COLO829 (cell line): ENCODE results near the gene NCLN.
"Not testable (repeated sequence)": the region's sequence is repeated elsewhere in the genome, so short reads cannot be mapped to it uniquely, and the experiment has no call there.

ENCODE experiments used
- DNase-seq: peaks from one replicate; pipeline ENCODE4 v3.0.0; 2012; ENCODE audit warnings: low spot score

Gene NCLN

DNA sequence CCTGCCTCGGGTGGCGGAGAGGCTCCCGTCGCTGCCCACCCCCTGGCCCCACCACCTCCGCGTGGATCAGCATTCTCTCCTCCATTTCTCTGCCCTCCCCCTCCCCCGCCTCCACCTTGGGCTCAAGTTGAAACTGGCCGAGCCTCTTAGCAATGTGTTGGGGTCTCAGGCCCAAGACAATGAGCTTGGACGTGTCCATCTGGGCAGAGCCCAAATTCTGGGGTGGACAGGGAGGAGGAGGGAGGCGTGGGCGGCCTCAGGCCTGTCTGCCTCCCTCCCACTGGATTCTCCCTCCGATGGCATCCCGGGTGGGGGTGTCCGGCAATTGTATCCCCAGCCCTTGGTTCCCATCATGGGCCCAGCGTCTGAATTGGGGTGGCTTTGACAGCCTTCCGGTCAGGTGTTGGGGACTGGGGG is 40.0 kb downstream of the NCLN start:
- DNase-seq = no peak

DNA sequence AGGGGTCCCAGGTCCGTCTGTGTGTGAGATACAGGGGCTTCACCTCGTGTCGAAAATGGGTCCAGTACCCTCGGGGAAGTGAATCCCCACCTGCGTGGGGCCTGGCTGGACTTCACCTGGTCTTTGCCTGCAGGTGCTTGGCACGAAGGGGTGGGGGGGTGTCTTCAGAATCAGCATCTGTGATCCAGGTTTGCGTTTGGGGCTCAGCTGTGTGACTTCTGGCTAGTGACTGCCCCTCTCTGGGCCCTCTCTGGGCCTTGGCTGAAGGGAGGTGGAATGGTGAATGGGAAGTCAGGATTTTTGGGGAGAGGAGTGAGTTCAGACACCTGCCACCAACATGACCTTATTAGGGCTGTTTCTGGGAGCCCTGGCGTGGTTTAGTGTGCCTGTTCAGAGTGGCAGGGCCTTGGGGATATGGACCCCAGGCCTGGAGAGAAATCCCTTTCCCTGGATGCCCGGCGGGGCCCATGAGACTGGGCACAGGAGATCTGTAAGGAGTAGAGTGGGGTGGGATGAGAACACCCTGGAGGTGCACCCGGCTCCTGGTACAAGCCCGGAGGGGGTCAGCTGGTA is 41.4 kb downstream of the NCLN start:
- no peak for DNase-seq

DNA sequence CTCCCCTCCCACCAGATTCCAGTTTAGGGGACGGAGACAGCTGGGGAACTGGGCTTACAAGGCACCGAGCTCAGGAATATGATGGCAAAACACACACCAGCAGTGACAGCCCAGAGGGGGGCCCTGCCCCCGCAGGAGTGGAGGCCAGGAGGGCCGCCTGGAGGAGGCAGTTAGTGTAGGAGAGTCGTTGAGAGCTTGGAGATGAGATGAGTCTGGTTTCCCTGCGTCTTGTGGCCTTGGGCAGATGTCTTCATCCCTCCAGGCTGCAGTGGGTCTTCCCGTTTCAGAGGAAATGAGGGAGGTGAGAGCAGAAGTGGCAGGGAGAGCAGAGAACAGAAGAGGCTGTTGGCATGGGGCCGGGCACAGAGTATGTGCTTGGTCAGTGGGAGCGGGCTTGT is 43.6 kb downstream of the NCLN start:
- DNase-seq = no peak

DNA sequence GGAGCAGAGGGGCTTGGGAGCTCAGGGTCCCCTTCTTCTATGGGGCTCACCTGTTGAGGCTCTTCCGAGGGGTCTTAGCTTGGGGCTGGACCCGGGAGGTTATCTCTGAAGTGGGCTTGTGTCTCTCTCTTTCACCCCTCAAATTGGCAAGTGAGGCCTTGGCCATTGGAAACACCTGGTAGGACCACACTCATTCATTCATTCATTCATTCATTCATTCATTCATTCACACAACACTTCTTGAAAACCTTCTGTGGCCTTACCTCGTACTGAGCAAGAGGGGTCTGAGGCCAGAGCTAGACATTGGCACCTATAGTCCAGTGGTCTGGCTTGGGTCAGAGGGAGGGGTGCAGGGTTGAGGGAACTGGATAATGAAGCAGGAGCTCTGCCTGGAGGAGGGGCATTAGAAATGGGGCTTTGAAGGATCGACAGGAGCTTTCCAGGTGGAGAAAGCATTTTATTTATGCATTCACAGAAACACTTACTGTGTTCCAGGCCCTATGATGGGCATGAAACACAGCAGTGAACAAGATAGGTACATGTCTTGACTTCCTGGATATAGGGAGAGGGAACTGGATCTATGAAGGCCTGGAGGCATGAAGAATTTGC is 44.3 kb downstream of the NCLN start:
- no peak for DNase-seq

DNA sequence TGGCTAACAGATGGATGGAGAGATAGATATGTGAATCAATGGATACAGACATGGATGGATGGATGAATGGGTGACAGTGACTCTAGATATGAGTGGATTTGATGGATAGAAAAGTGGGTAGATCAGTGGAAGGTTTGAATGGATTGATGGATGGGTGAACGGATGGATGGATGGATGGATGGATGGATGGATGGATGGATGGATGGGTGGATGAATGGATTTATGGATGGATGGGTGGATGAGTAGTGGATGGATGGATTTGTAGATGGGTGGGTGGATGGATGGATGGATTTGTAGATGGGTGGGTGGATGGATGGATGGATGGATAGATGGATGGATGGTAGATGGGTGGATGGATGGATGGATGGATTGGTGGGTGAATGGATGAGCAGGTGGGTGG is 45.6 kb downstream of the NCLN start:
- DNase-seq = no peak

DNA sequence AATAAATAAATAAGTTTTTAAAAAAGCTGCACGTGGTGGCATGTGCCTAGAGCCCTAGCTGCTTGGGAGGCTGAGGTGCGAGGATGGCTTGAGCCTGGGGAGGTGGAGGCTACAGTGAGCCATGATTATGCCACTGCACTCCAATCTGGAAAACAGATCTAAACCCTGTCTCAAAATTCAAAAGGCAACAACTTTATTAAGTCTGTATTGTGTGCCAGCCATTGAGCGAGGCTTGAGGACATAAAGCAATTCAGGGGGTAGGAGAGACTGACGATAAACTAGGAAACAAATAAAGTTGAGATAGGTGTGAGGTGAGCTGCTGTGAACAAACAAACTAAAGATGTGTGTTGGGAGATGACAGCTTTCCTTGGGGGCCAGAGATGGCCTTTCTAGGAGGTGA is 47.4 kb downstream of the NCLN start:
- DNase-seq = no peak

DNA sequence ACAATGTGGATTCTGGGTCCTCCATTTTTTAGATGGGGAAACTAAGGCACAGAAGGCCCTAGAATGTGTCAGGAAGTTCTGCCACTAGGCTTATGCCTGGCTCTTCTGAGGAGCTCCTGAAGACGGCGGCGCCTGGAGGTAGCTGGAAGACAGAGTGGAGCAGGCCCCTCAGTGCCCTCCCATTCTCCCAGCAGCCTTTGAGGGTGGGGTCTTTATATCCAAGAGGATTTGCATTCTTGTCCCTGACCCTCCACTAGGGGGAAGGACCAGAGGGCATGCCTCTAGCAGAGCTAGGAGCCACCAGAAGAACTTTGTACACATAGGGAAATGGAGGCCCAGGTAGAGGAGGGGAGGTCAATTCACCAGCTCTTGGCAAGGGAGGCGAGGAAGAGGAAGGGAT is 48.1 kb downstream of the NCLN start:
- no peak for DNase-seq

DNA sequence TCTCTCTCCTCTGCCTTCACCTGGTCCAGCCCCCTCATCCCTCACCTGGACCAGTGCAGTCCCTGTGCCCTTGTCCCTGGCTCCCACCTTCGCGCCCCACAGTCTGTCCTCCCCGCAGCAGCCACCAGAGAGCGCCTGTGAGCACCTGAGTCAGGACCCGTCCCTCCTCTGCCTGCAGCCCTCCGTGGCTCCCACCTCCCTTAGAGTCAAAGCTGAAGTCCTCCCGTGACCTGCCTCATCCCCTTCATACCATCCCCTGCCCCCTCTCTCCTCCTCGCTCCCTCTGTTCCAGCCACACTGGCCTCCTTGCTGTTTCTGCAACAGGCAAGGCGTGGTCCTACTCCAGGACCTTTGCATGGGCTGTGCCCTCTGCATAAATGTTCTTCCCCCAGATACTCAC is 49.1 kb downstream of the NCLN start:
- DNase-seq = no peak

DNA sequence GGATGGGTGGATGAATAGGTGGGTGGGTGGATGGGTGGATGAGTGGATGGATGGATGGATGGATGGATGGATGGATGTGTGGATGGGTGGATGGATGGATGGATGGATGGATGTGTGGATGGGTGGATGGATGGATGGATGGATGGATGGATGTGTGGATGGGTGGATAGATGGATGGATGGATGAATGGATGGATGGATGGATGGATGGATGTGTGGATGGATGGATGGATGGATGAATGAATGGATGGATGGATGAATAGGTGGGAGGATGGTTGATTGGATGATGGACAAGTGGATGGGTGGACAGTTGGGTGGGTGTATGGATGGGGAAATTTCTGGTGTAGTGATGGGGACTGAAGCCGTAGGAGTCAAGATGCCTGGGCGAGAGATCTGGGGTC is 49.9 kb downstream of the NCLN start:
- DNase-seq = not testable (repeated sequence)

DNA sequence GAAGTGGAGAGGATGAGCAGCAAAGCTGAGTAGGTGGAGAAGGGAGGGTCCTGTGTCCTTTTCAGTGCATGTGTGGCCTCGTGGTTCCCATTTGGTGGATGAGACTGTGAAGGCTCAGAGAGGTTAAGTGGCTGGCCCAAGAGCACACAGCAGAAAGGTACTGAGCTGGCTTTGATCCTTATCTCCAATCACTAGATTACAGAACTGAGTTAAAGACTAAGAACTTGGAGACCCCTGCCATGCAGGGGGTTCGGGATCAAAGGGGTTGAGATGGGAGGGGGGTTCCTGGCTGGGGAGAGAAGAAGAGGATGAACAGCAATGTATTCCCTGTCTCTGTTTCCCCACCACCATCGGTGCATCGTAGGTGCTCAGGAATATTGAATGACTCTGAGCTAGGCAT is 50.5 kb downstream of the NCLN start:
- no peak for DNase-seq

DNA sequence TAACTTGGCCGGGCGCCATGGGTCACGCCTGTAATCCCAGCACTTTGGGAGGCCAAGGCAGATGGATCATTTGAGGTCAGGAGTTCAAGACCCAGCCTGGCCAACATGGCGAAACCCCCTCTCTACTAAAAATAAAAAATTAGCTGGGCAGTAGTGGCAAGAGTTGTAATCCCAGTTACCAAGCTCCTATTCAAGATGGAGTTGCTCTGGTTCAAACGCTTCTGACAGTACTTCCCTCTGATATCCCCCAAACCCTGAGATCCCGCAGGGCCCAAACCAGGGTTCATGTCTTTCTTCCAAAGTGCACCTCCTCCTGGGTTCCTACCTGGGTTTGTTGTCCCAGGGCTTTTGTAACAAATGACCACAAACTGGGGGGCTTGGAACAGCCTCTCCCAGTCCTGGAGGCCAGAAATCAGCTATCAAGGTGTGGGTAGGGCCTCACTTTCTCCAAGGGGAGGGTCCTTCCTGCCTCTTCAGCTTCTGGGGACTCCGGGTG is 52.4 kb downstream of the NCLN start:
- no peak for DNase-seq

DNA sequence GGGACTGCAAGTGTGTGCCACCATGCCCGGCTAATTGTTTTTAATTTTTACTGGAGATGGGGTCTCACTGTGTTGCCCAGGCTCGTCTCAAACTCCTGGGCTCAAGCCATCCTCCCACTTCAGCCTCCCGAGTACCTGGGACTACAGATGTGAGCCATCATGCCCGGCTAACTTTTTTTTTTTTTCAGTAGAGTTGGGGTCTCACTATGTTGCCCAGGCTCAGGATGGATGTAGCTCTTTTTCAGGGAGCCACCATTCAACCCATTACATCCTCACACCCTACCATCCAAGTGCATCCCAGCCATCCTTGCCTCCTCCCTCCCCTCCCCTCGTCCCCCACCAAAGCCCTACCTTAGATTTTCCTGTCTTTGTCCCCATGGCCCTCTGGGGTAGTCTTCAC is 53.6 kb downstream of the NCLN start:
- DNase-seq = no peak

DNA sequence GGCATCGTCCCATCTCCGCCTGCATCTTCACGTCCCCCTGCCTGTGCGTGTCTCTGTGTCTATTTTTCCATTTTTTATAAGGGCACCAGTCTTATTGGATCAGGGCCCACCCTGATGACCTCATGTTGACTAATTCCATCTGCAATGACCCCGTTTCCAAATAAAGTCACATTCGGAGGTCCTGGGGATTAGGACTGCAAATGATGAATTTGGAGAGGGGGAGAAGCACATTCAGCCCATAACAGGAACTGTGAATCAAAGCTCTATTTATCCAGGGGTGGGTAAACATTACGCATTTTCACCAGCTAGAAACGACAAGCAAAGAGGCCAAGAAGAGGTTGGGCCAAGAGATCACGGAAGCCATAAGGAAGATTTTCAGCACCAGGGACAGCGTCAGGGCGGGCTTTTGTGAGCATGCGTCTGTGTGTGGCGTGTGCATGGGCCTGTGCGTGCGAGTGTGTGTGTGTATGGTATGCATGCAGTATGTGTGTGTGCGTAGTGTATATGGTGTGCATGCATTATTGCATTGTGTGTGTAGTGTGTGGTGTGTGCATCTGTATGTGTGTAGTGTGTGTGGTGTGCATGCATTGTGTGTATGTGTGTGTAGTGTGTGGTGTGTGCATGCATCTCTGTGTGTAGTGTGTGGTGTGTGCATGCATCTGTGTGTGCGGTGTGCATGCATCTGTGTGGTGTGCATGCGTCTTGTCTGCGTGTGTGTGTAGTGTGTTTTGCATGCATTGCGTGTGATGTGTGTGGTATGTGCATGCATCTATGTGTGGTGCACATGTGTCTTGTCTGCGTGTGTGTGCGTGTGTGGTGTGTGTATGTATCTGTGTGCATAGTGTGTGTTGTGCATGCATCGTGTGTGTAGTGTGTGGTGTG is 58.3 kb downstream of the NCLN start:
- DNase-seq = peak; percentile 26

DNA sequence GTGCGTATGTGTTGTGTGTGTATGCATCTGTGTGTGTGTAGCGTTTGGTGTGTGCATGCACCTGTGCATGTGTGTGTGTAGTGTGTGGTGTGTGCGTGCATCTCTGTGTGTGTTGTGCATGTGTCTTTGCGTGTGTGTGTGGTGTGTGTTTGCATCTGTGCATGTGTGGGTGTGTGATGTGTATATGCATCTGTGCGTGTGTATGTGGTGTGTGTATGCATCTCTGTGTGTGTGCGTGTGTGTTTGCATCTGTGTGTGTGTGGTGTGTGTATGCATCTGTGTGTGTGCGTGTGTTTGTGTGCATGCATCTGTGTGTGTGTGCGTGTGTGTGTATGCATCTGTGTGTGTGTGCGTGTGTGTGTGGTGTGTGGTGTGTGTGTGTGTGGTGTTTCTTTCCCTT is 59.3 kb downstream of the NCLN start:
- DNase-seq = no peak

DNA sequence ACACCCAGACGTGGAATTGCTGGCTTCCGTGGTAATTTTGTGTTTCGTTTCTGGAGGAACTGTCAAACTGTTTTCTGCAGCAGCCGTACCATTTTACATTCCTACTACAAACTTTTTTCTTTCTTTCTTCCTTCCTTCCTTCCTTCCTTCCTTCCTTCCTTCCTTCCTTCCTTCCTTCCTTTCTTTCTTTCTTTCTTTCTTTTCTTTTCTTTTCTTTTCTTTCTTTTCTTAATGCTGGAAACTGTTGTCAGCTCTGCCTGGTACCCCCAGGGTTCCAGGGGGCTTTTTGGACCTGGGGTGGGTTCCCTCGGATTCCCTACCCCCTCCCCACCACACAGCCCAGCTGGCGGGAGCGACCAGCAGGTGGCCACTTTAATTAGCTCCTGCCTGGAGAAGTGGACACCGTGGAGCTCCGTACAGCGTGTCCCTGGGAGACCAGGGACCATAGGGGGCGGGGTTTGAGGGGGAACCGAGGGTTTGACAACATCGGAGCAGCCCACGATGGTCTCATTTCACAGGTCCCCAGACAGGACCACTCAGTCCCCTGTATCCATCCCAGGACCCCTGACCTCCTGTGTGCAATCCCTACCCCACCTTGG is 63.1 kb downstream of the NCLN start:
- no peak for DNase-seq

DNA sequence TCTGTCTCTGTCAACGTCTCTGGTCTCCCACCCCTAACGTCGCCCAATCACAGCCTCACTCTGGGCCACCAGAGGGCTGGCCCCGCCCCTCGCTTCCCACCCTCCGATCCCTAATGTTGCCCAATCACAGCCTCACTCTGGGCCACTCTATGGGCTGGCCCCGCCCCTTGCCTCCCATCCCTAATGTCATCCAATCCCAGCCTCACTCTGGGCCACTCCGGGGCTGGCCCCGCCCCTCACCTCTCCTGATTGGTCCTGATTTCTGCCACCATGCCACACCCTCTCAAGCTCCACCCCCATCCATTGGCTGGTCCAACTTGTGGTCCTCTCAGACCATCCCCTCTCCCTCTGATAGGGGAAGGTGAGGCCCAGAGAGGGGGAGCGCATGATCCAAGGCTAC is 63.7 kb downstream of the NCLN start:
- DNase-seq = peak; percentile 49

DNA sequence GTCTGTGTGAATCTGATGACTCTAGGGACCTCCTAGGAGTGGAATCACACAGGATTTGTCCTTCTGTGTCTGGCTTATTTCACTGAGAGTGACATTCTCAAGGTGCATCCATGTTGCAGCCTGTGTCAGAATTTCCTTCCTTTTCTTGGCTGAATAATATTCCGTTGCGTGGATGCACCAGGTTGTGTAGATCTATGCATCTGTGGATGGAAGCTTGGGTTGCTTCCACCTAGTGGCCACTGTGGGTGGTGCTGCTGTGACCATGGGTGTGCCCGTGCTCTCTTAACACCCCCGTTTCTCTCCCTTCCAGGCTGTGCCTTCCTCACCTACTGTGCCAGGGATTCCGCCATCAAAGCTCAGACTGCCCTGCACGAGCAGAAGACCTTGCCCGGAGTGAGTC is 64.9 kb downstream of the NCLN start:
- DNase-seq = peak; percentile 33

DNA sequence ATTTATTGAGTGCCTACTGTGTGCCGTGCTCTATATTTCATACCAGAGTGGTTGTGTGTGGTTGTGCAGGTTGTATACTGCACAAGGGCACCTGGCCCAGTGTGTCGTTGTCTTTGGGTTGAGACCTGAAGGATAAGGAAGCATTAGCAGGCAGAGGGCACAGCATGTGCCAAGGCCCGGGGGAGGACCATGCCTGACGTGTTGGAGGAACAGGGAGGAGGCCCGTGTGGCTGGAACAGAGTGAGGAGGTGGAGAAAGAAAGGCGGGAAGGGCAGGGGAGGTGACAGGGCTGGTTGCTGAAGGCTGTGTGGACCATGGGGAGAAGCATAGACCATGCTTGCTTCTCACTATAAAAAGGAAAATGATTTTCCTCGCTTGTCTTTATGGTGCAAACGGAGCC is 65.5 kb downstream of the NCLN start:
- no peak for DNase-seq

DNA sequence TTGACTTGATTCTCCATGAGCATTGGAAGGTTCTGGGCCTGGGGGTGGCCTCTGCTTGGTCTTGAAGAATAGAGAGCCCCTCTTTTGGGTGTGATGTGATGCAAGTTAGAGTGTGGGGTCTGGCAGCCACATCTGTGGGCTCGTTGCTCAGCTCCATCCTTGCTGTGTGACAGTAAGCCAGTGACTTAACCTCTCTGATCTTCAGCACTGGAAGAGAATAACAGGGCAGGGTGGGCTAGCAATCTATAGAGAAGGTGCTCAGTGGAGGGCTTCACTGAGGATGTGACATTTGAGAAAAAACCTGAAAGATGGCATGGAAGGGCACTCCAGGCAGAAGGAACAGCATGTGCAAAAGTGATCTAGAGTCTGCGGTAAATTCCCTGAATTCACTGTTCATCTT is 66.9 kb downstream of the NCLN start:
- no peak for DNase-seq

DNA sequence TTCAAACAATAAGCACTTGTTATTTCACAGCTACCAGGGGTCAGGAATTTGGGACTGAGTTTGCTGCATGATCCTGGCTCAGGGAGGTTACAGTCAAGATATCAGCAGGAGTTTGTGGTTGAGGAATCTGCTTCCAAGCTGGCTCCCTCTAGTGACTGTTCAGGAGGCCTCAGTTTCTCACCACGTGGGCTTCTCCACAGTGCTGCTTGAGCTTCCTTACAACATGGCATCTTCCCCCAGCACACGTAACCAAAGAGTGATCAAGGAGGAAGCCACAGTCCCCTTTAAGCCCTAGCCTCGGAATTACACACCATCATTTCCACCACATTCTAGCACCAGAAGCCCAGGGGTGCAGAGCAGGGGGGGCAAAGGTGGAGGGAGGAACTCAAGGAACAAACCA is 67.5 kb downstream of the NCLN start:
- DNase-seq = no peak

DNA sequence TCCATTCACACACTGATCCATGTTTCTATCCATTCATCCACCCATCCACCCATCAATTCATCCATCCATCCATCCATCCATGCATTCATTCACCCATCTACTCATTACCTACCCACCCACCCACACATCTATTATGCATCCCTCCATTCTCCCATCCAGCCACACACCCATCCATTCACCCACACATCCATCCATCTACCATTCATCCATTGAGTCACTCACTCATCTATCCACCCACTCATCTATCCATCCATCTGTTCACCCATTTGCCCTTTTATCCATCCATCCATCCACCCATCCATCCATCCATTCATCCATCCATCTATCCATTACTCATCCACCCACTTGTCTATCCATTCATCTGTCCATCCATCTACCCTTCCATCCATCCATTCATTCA is 68.8 kb downstream of the NCLN start:
- no peak for DNase-seq

DNA sequence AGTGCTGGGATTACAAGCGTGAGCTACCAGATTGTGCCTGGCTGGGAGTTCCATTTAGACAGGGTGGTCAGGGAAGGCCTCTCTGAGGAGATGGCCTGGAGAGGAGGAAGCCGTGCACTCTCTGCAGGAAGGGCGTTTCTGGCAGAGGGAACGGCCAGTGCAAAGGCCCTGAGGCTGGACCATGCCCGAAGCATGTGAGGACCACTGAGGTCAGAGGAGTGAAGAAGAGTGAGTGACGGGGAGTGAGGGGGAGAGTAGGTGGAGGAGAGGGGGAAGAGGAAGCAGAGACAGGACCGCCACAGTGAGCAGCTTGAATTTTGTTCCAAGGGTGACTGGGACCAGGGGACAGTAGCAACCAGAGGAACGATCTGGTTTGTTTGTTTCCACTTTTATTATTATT is 71.3 kb downstream of the NCLN start:
- DNase-seq = no peak
